IPS-11a (cell line): Measurements from ENCODE around the gene CYP4F12.

ENCODE experiments used
- H3K4me3 ChIP-seq: one replicate; pipeline ENCODE4 v1.5.1; 2013; ENCODE audit warnings: low read depth, low read length, control low read depth

Gene CYP4F12

GRCh38 chr19:15702534-15702930, 29.6 kb downstream of the CYP4F12 start:
- H3K4me3 ChIP-seq, result no peak overlapping the region

GRCh38 chr19:15714638-15715037, 41.8 kb downstream of the CYP4F12 start:
- H3K4me3 ChIP-seq, result no peak overlapping the region

GRCh38 chr19:15715642-15716041, 42.8 kb downstream of the CYP4F12 start:
- no peak overlapping the region for H3K4me3 ChIP-seq

- no peak overlapping the region for H3K4me3 ChIP-seq
Measured at GRCh38 chr19:15717809-15718208, 44.9 kb downstream of the CYP4F12 start.

- H3K4me3 ChIP-seq, result no peak overlapping the region
Measured at GRCh38 chr19:15721268-15721667, 48.4 kb downstream of the CYP4F12 start.

GRCh38 chr19:15722956-15723355, 50.1 kb downstream of the CYP4F12 start:
- H3K4me3 ChIP-seq, result no peak overlapping the region

- H3K4me3 ChIP-seq, result no peak within 1 kb of the TSS
Measured at GRCh38 chr19:15727724-15728123, 54.8 kb downstream of the CYP4F12 start, which contains the start of gene OR10H2. Gene OR10H2, plus strand, starts transcription at chr19:15728024. Its CDS starts 20 bp downstream, at chr19:15728044.

GRCh38 chr19:15730538-15730937, 57.7 kb downstream of the CYP4F12 start:
- no peak overlapping the region for H3K4me3 ChIP-seq

- H3K4me3 ChIP-seq, result no peak overlapping the region
Measured at GRCh38 chr19:15732388-15732787, 59.5 kb downstream of the CYP4F12 start.

- H3K4me3 ChIP-seq, result no peak overlapping the region
Measured at GRCh38 chr19:15733895-15734294, 61.0 kb downstream of the CYP4F12 start.

- H3K4me3 ChIP-seq, result no peak within 1 kb of the TSS
Measured at GRCh38 chr19:15737722-15738121, 64.8 kb downstream of the CYP4F12 start, which contains the start of gene OR10H3. Gene OR10H3, plus strand, starts transcription at chr19:15737985. Its CDS starts 3,408 bp downstream, at chr19:15741393.

- H3K4me3 ChIP-seq, result no peak overlapping the region
Measured at GRCh38 chr19:15740785-15741184, 67.9 kb downstream of the CYP4F12 start.
